LHCN-M2 (cell line): ENCODE results near the gene PCGF2. TPM values are rescaled to one million over a fixed set of nuclear protein-coding genes. Genes with fewer than 3 reads are reported as not detected.

Source experiments
- DNase-seq: peaks from one replicate; pipeline ENCODE4 v3.0.0-alpha.2; 2012; ENCODE audit warnings: low read depth
- total RNA-seq: library from RNA; depleted of rRNA; stranded (reverse); fragments of >200 nt; gene quantifications from 2 replicates; pipeline ENCODE4 v1.2.3, GENCODE V29; 2014

PCGF2 gene
- total RNA-seq, 1 experiment from 2014 or later = 7.7 TPM

- peak; percentile 78 for DNase-seq
Measured at GRCh38 chr17:38751808-38752307, 3.7 kb upstream of the PCGF2 start.

- DNase-seq = no peak
Measured at GRCh38 chr17:38751144-38751807, 3.1 kb upstream of the PCGF2 start.

GRCh38 chr17:38750312-38751121 is 2.4 kb upstream of the PCGF2 start:
- no peak for DNase-seq

GRCh38 chr17:38750044-38750311 is 1.8 kb upstream of the PCGF2 start:
- no peak for DNase-seq

- peak; percentile 76 for DNase-seq
Measured at GRCh38 chr17:38749223-38750043, 1.3 kb upstream of the PCGF2 start.

- no peak for DNase-seq
Measured at GRCh38 chr17:38748892-38749222, 721 bp upstream of the PCGF2 start.

- no peak for DNase-seq
Measured at GRCh38 chr17:38747463-38748148, 530 bp downstream of the PCGF2 start.

GRCh38 chr17:38746849-38747462 is 1.2 kb downstream of the PCGF2 start:
- no peak for DNase-seq

- no peak for DNase-seq
Measured at GRCh38 chr17:38746004-38746848, 1.9 kb downstream of the PCGF2 start.

GRCh38 chr17:38745545-38745944 is 2.6 kb downstream of the PCGF2 start:
- DNase-seq = no peak

- no peak for DNase-seq
Measured at GRCh38 chr17:38743556-38744171, 4.5 kb downstream of the PCGF2 start.

GRCh38 chr17:38742411-38743308 is 5.5 kb downstream of the PCGF2 start:
- DNase-seq = peak; percentile 82

- DNase-seq = no peak
Measured at GRCh38 chr17:38741921-38742410, 6.2 kb downstream of the PCGF2 start.

GRCh38 chr17:38741461-38741860 is 6.7 kb downstream of the PCGF2 start:
- DNase-seq = no peak

GRCh38 chr17:38740806-38741205 is 7.3 kb downstream of the PCGF2 start:
- no peak for DNase-seq

- DNase-seq = no peak
Measured at GRCh38 chr17:38740044-38740443, 8.1 kb downstream of the PCGF2 start.

- DNase-seq = no peak
Measured at GRCh38 chr17:38739305-38739704, 8.8 kb downstream of the PCGF2 start.

GRCh38 chr17:38738686-38739085 is 9.4 kb downstream of the PCGF2 start:
- no peak for DNase-seq
